ENCODE measurements around the gene CFAP251. TPM values are rescaled to one million over a fixed set of nuclear protein-coding genes. Genes with fewer than 3 reads are reported as not detected.

CFAP251 gene
- total and polyA plus RNA-seq, 2 of the 13 experiments (the other 11 are each of a cell fraction or from before 2014, with no cell fraction given): 0.30 to 0.42 TPM

- TF ChIP-seq CENPT (CRISPR knock-in tag; IDR thresholded peaks at IDR 0.05; ENCODE audit: low read depth) (no peak), ZNF781 (CRISPR knock-in tag; IDR thresholded peaks at IDR 0.05; ENCODE audit: borderline replicate concordance, not compliant biosample characterization) (peak; percentile 86), ZNF598 (CRISPR knock-in tag; IDR thresholded peaks at IDR 0.05; ENCODE audit: borderline replicate concordance) (peak; percentile 91; the same call in 1 of the 2 replicates), USF2 (IDR thresholded peaks at IDR 0.05; ENCODE audit: low read depth, low read length) (peak; percentile 87), USF2 (CRISPR knock-in tag; IDR thresholded peaks at IDR 0.05; ENCODE audit: borderline replicate concordance) (peak; percentile 92; the same call in 1 of the 2 replicates), HOXA3 (CRISPR knock-in tag; IDR thresholded peaks at IDR 0.05) (peak; percentile 95), ZNF136 (CRISPR knock-in tag; IDR thresholded peaks at IDR 0.05; ENCODE audit: low read depth) (0 out of 2 replicates have a peak, but pooled peaks have one; percentile 68), ZFP36 (IDR thresholded peaks at IDR 0.05; ENCODE audit: borderline replicate concordance, low read depth, low read length, partially characterized antibody) (peak; percentile 74), ZNF263 (CRISPR knock-in tag; IDR thresholded peaks at IDR 0.05) (peak; percentile 66), HES4 (CRISPR knock-in tag; IDR thresholded peaks at IDR 0.05; ENCODE audit: borderline replicate concordance) (peak; percentile 81), SRSF1 (optimal IDR thresholded peaks at IDR 0.05; ENCODE audit: low read depth, low read length) (peak; percentile 71), NFRKB (IDR thresholded peaks at IDR 0.05) (no peak), ZNF367 (CRISPR knock-in tag; IDR thresholded peaks at IDR 0.05; ENCODE audit: borderline replicate concordance) (no peak), NFYC (CRISPR knock-in tag; IDR thresholded peaks at IDR 0.05) (no peak), ZZZ3 (CRISPR knock-in tag; IDR thresholded peaks at IDR 0.05; ENCODE audit: borderline replicate concordance) (peak; percentile 91; the same call in 1 of the 2 replicates), KMT2B (CRISPR knock-in tag; IDR thresholded peaks at IDR 0.05) (peak; percentile 93), ZNF264 (CRISPR knock-in tag; IDR thresholded peaks at IDR 0.05) (no peak), ZNF281 (CRISPR knock-in tag; IDR thresholded peaks at IDR 0.05; ENCODE audit: borderline replicate concordance) (no peak), TOPORS (CRISPR knock-in tag; IDR thresholded peaks at IDR 0.05) (peak; percentile 97), ZFP37 (CRISPR knock-in tag; IDR thresholded peaks at IDR 0.05; ENCODE audit: borderline replicate concordance) (peak; percentile 40; the same call in 1 of the 2 replicates), ZNF33A (CRISPR knock-in tag; IDR thresholded peaks at IDR 0.05; ENCODE audit: borderline replicate concordance) (0 out of 2 replicates have a peak, but pooled peaks have one; percentile 12), ZNF235 (CRISPR knock-in tag; IDR thresholded peaks at IDR 0.05; ENCODE audit: borderline replicate concordance) (peak; percentile 91; the same call in 1 of the 2 replicates), AGO1 (IDR thresholded peaks at IDR 0.05; ENCODE audit: low read depth, low read length, poor library complexity, severe bottlenecking) (peak; percentile 82), CCDC6 (CRISPR knock-in tag; IDR thresholded peaks at IDR 0.05) (peak; percentile 92), DR1 (CRISPR knock-in tag; IDR thresholded peaks at IDR 0.05) (peak; percentile 73; the same call in 1 of the 2 replicates)
These were observed 29.7 kb upstream of the CFAP251 start, which contains the start of gene PSMD9 (continued) for GRCh38 chr12:121888478-121889273.
